Measurements from ENCODE around the gene TMEM79.

- TF ChIP-seq CTCF (conservative IDR thresholded peaks at IDR 0.05 in 1 of 2, IDR thresholded peaks at IDR 0.05 in 1 of 2; ENCODE audit: low read depth in 1 of 2, low read length in 2 of 2) (no peak), EZH2 (IDR thresholded peaks at IDR 0.05; ENCODE audit: low read length, missing control alignments) (no peak)
Observed at GRCh38 chr1:156286061-156286460, 1.9 kb downstream of the TMEM79 start.

Data from fibroblast of lung (primary cell).